HG02623 (cell line): ENCODE measurements around the gene KLHDC9.
"Not testable (repeated sequence)": the region's sequence is repeated elsewhere in the genome, so short reads cannot be mapped to it uniquely, and the experiment has no call there.

ENCODE experiments used
- ATAC-seq: cut with Tn5 transposase; IDR thresholded peaks from one replicate; pipeline ENCODE4 v1.9.1; 2021; ENCODE audit warnings: moderate library complexity; ENCODE audit not compliant: unreplicated experiment

KLHDC9 gene

DNA sequence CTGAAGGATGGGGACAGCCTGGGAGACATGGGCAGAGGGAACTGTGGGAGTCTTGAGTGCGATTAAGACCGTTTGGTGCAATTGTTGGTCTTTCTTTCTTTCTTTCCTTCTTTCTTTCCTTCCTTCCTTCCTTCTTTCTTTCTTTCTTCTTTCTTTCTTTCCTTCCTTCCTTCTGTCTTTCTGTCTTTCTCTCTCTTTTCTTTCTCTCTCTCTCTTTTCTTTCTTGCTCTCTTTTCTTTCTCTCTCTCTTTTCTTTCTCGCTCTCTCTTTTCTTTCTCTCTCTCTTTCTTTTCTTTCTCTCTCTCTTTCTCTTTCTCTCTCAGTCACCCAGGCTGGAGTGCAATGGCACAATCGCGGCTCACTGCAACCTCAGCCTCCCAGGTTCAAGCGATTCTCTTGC, 2.9 kb upstream of the KLHDC9 start:
- no peak for ATAC-seq

- ATAC-seq: no peak
Measured at GRCh38 chr1:161096015-161096414, 2.1 kb upstream of the KLHDC9 start.

GRCh38 chr1:161096530-161096929, 1.6 kb upstream of the KLHDC9 start:
- no peak for ATAC-seq

DNA sequence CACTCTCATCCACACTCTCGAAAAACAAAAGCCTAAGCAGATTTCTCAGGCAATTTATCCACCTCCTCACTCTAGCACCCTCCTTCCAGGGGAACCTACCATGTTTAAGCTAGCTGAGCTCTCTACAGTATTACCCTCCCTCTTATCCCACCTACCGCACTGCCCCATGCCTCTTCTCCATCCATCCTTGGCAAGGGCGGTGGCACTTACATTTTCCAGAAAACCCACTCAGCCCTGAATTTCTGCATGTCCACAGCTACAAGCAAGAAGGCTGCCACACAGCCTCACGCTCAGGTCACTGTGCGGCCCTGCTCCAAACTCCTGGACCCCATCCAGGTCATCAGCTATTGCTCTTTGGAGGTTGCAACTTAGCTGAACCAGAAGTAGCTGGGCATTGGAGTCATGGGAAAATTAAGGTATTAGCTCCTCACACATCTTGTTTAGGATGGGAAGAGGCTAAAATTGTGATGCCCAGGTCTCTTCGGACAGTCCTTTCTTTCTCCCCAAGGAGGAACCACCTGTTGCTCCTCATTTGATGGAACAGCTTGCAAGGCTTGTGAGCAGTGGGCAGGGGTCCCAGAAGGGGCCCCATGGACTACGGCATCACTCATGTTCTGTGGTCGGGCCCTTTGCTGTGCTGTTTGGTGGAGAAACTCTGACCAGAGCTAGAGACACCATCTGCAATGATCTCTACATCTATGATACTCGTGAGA, 1.1 kb downstream of the KLHDC9 start:
- ATAC-seq: no peak

DNA sequence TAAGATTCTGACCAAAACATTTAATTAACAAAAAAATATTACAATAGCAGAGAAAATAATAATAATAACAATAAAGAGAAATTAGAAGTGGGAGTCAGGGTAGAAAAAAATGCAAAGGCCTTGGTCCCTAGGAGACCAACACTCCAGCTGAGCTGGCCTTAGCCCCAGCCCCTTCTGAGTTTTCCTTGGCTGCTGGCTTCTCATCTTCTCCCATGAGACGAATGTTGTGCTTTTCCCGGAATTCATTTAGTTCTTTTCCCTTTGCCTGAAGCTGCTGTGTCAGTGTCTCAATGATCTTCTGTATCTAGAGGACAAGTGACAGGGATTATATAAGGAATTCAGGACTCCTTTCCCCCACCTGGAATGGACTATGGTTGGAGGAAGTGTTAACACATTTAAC, 2.4 kb downstream of the KLHDC9 start:
- ATAC-seq: no peak

DNA sequence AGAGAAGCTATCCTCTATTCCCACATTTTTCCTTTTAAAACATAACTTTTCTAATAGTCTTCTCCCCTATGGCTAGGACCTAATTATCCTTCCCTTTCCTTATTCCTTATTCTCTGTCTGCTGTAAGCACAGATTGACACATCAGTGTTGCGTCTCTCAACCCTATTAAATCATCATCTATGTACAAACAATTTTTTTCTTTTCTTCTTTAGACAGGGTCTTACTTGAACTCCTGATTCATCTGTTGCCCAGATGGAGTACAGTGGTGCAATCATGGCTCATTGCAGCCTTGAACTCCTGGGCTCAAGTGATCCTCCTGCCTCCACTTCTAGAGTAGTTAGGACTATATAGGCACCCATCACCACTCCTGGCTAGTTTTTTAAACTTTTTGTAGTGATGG, 8.3 kb downstream of the KLHDC9 start:
- ATAC-seq: no peak

DNA sequence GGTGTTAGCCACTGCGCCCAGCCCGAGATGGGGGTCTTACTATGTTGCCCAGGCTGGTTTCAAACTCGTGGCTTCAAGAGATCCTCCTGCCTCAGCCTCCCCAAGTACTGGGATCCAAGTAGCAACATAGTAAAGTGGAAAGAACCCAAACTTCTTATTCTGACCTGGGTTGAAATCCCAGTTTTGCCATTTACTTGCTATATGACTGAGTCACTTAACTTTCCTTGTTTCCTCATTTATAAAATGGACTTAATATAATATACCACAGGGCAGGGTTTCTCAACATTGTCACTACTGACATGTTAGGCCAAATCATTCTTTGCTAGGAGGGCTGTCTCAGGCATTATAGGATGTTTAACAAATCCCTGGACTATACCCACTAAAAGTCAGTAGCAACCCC, 13.0 kb downstream of the KLHDC9 start:
- no peak for ATAC-seq

DNA sequence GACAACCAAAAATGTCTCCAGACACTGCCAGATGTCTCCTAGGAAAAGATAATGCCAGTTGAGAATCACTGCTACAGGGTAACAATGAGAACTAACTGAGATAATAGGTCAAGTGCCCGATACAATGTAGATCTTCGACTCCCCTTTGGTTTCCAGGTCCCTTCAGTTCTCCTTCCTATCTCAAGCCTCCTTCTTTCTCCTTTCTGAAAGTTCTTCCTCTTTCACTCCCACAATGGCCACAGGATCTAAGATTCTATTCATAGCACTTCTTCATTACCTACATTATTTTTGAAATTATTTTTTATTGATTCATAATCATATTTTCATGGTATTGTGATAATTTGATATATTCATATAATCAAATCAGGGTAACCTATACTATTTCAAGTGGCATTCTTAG, 13.4 kb downstream of the KLHDC9 start:
- ATAC-seq: no peak

DNA sequence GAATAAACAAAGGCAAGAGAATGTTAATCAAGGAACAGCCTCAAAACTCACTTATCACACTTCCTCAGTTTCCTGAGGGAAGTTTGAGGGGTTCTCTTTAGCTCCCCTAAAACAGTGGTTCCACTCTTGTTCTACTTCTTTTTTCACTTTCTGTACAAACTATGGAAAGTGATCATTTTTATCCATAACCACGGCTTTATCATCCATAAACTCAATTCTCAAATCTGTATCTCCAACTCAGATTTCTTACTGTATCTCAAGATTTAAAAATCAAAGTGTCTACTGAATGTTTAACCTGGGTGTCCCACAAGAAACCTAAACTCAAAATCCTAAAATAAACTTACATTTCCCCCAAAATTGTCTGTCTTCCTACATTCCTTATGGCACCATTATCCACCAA, 15.8 kb downstream of the KLHDC9 start:
- ATAC-seq: no peak

GRCh38 chr1:161114556-161114955, 16.4 kb downstream of the KLHDC9 start:
- ATAC-seq: no peak

- no peak for ATAC-seq
Measured at GRCh38 chr1:161115132-161115711, 17.1 kb downstream of the KLHDC9 start.

DNA sequence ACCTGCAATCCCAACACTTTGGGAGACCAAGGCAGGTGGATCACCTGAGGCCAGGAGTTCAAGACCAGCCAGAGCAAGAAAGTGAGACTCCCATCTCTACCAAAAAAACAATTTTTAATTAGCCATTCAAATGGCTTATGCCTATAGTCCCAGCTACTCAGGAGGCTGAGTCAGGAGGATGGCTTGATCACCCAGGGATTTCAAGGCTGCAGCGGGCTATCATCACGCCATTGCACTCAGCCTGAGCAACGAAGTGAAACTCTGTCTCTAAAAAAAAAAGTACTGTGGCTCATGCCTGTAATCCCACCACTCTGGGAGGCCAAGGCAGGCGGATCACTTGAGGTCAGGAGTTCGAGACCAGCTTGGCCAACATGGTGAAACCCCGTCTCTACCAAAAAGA, 17.8 kb downstream of the KLHDC9 start:
- not testable (repeated sequence) for ATAC-seq

GRCh38 chr1:161117759-161118581, 19.8 kb downstream of the KLHDC9 start, which contains the start of the genes NIT1 and PFDN2:
NIT1 (plus strand) TSS chr1:161118105; CDS start chr1:161118177, 72 bp downstream.
PFDN2 (minus strand) TSS chr1:161118037; CDS start chr1:161118026, 11 bp downstream.
- peak; percentile 76 for ATAC-seq

DNA sequence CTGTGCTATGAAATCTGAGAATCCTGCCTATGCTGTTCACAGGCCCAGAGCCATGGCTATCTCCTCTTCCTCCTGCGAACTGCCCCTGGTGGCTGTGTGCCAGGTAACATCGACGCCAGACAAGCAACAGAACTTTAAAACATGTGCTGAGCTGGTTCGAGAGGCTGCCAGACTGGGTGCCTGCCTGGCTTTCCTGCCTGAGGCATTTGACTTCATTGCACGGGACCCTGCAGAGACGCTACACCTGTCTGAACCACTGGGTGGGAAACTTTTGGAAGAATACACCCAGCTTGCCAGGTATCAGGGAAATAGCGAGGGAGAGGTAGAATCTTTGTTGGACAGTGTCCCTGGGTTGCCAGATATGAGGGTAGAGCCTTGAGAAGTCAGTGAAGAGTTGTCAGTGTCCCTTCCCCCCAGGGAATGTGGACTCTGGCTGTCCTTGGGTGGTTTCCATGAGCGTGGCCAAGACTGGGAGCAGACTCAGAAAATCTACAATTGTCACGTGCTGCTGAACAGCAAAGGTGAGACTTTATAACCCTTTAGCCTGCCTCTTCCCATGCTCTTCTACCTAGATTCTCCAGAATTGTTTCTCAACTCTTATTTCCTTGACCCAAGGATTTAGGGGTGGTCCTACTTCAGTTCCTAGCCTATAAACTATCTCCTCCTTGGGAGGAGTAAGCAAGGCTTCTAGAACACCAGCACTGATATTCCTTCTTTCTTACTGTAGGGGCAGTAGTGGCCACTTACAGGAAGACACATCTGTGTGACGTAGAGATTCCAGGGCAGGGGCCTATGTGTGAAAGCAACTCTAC, 21.1 kb downstream of the KLHDC9 start:
- ATAC-seq: peak; percentile 41

- ATAC-seq: no peak
Measured at GRCh38 chr1:161121042-161121650, 23.0 kb downstream of the KLHDC9 start.

GRCh38 chr1:161121834-161122233, 23.7 kb downstream of the KLHDC9 start:
- no peak for ATAC-seq

DNA sequence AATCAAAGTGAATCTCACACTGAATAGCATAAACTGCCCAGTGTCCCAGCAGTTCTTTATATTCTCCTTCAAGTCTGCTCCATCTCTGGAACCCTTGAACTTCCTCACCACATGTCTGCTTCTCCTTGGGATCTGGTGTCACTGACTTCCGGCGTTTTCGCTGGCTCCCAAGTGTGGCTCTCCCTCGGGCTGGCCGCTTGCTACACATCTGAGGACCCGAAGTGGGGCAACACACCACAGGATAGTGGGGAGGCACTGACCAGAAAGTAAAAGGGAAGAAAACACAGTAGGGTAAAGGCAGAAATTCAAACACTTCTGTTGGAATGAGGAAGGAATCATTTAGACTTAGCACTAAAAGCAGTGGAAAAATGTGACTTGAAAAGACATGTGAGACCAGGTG, 24.8 kb downstream of the KLHDC9 start:
- ATAC-seq: no peak

DNA sequence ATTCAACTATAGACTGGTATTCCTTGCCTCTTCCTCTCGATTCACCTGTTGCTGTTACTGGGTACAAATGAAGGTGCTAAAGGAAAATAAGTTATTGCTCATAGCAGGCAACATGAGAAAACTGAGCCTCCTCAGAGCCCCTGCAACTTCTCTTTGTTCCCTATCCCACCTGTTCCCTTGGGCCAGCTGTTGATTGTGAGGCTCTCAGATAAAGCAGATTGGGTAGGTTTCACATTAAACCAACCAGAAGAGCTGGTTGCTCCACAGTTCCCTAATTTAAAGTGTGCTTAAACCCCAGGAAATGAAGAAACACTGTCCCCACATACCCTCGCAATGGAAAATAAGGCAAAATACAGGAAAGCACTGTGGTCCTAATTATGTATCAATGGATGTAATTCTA, 29.5 kb downstream of the KLHDC9 start:
- ATAC-seq: no peak

DNA sequence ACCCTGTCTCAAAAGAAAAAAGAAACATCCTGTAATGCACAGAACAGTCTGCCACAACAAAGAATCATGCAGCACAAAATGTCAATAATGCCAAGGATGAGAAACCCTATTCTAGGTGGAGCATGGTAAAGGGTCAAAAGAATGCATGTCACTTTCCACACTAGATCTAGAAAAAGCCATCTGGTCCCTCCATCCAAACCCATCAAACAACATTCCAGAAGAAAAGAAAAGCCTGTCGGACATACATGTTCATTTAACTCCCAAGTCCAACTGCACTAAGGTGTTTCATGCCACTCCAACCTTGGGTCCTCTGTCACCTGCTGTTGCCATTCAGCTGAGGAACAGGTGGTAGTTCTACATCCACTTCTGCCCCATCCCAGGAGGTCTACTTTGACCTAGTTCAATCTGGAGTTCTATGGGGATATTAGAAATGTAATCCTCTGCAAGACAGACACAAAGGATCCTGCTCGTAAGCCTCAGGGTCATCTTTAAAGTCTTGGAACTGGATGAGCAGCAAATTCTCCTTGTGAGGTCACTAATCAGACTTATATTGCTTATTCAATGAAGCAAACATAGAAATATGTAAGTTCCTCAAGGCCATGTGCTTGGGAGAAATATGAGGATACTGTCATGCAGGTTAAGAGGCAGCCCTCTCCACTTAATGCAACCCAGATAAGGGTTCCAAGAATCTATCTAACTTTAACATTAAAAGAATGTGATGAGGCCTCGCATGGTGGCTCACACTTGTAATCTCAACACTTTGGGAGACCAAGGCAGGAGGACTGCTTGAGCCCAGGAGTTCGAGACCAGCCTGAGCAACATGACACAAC, 30.6 kb downstream of the KLHDC9 start:
- no peak for ATAC-seq

DNA sequence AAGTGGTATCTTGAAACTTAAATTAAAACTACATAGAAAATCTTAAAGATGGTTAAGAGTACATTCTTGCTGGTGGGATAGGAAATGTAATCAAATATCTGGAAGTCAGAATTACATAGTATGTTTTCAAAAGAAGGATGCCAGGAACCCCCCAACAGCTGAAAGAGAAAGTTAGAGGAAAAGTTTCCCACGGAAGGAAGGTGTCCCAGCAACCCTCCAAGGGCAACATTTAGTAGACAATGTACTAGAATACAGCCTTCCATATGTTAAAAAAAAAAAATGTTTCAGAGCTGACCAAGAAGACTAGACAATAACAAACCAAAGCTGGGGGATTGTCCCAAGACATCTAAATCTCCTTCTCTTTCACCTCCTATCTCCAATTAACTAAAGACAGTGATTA, 32.1 kb downstream of the KLHDC9 start:
- no peak for ATAC-seq
